Neural cell (in vitro differentiated cells): Measurements from ENCODE around the gene STOM. TPM values are rescaled to one million over a fixed set of nuclear protein-coding genes. Genes with fewer than 3 reads are reported as not detected.

Experiments used
- H2AFZ ChIP-seq: fragments of 200-600, 300-800 bp; sonication (generic), shearing (Covaris generic); 2 replicates; pipeline ENCODE4 v1.6.0; 2014; ENCODE audit warnings: low read depth, mild to moderate bottlenecking, antibody characterized with exemption, low read length, moderate library complexity
- H3F3A ChIP-seq: fragments of 200-600 bp; shearing (Covaris generic); 2 replicates; pipeline ENCODE4 v1.6.1; 2016; ENCODE audit warnings: mild to moderate bottlenecking, moderate library complexity, mixed read lengths, antibody characterized with exemption, low read length; ENCODE audit not compliant: insufficient read depth, poor library complexity, severe bottlenecking
- H3K27ac ChIP-seq: fragments of 200-600, 300-800 bp; sonication (generic), shearing (Covaris generic); 2 replicates; pipeline ENCODE4 v1.5.1; 2014; ENCODE audit warnings: mild to moderate bottlenecking, low read length, moderate library complexity
- H3K27me3 ChIP-seq: fragments of 300-800, 200-600 bp; sonication (generic), shearing (Covaris generic); 2 replicates; pipeline ENCODE4 v1.6.0; 2014; ENCODE audit warnings: mild to moderate bottlenecking, low read depth, low read length, moderate library complexity; ENCODE audit not compliant: insufficient read depth
- H3K36me3 ChIP-seq: fragments of 300-800, 200-600 bp; sonication (generic), shearing (Covaris generic); 2 replicates; pipeline ENCODE4 v1.5.1; 2014; ENCODE audit warnings: mild to moderate bottlenecking, antibody characterized with exemption, low read length, moderate library complexity; ENCODE audit not compliant: insufficient read depth
- H3K4me2 ChIP-seq: fragments of 300-800, 200-600 bp; sonication (generic), shearing (Covaris generic); 2 replicates; pipeline ENCODE4 v1.6.0; 2014; ENCODE audit warnings: mild to moderate bottlenecking, low read length
- H3K4me3 ChIP-seq: fragments of 300-800, 200-600 bp; sonication (generic), shearing (Covaris generic); 2 replicates; pipeline ENCODE4 v1.5.1; 2014; ENCODE audit warnings: mild to moderate bottlenecking, low read length, moderate library complexity
- H3K79me2 ChIP-seq: fragments of 200-600 bp; shearing (Covaris generic); replicated peaks from 2 replicates; pipeline ENCODE4 v1.6.0; 2014; ENCODE audit warnings: mild to moderate bottlenecking, low read length, moderate library complexity; ENCODE audit not compliant: insufficient read depth
- H3K9ac ChIP-seq: fragments of 300-800, 200-600 bp; sonication (generic), shearing (Covaris generic); 2 replicates; pipeline ENCODE4 v1.6.1; 2016; ENCODE audit warnings: mild to moderate bottlenecking, low read length, mixed read lengths
- H3K9me2 ChIP-seq: fragments of 200-600 bp; shearing (Covaris generic); 2 replicates; pipeline ENCODE4 v1.6.1; 2016; ENCODE audit warnings: mild to moderate bottlenecking, low read length, mixed read lengths; ENCODE audit not compliant: insufficient read depth
- H3K9me3 ChIP-seq: fragments of 200-600, 300-800 bp; sonication (generic), shearing (Covaris generic); 2 replicates; pipeline ENCODE4 v1.6.1; 2016; ENCODE audit warnings: mild to moderate bottlenecking, mixed run types, low read length, moderate library complexity, mixed read lengths
- H4K20me1 ChIP-seq: fragments of 200-600 bp; shearing (Covaris generic); 2 replicates; pipeline ENCODE4 v1.6.1; 2016; ENCODE audit warnings: mild to moderate bottlenecking, mixed run types; ENCODE audit not compliant: insufficient read depth
- CTCF ChIP-seq: fragments of 450-650 bp; IDR thresholded peaks from 2 replicates; pipeline ENCODE4 v1.5.1; 2014; ENCODE audit warnings: antibody characterized with exemption, mild to moderate bottlenecking, moderate library complexity; ENCODE audit not compliant: poor library complexity, severe bottlenecking
- EP300 ChIP-seq: fragments of 450-650 bp; conservative IDR thresholded peaks from 2 replicates; pipeline ENCODE4 v1.6.1; 2014; ENCODE audit warnings: antibody characterized with exemption, mild to moderate bottlenecking, moderate library complexity; ENCODE audit not compliant: poor library complexity, severe bottlenecking
- EZH2 ChIP-seq: fragments of 200-600, 300-800 bp; shearing (Covaris generic), sonication (generic); IDR thresholded peaks from 2 replicates; pipeline ENCODE4 v1.6.1; 2014; ENCODE audit warnings: antibody characterized with exemption, low read length, borderline replicate concordance, mild to moderate bottlenecking; ENCODE audit not compliant: insufficient read depth, poor library complexity, severe bottlenecking
- MXI1 ChIP-seq: fragments of 450-650 bp; conservative IDR thresholded peaks from 2 replicates; pipeline ENCODE4 v1.6.1; 2014; ENCODE audit warnings: antibody characterized with exemption, mild to moderate bottlenecking; ENCODE audit not compliant: poor library complexity, severe bottlenecking
- POLR2AphosphoS5 ChIP-seq: IDR thresholded peaks from 2 replicates; pipeline ENCODE4 v1.6.1; 2012
- RAD21 ChIP-seq: fragments of 450-650 bp; conservative IDR thresholded peaks from 2 replicates; pipeline ENCODE4 v1.6.1; 2014; ENCODE audit warnings: antibody characterized with exemption, mild to moderate bottlenecking, moderate library complexity
- REST ChIP-seq: IDR thresholded peaks from 2 replicates; pipeline ENCODE4 v1.6.1; 2012; ENCODE audit warnings: borderline replicate concordance
- SMC3 ChIP-seq: fragments of 450-650 bp; conservative IDR thresholded peaks from 2 replicates; pipeline ENCODE4 v1.6.1; 2014; ENCODE audit warnings: antibody characterized with exemption, mild to moderate bottlenecking, moderate library complexity; ENCODE audit not compliant: poor library complexity
- TAF1 ChIP-seq: IDR thresholded peaks from 2 replicates; pipeline ENCODE4 v1.6.1; 2012; ENCODE audit warnings: low read depth
- polyA plus RNA-seq: library from polyadenylated mRNA; depleted of rRNA; stranded (reverse); fragments of >200 nt; gene quantifications from 2 replicates; pipeline ENCODE4 v1.2.3, GENCODE V29; 2014

STOM gene
- polyA plus RNA-seq, 1 donor from 2014 or later, result 0.11 TPM

GRCh38 chr9:121393318-121393717 lies 23.3 kb upstream of the STOM start:
- no peak for TF ChIP-seq EZH2
- TF ChIP-seq POLR2AphosphoS5, result no peak
- TF ChIP-seq REST, result no peak
- no peaks in the 10 kb centered on the region for H3K9me2 ChIP-seq
- H3K79me2 ChIP-seq, result no peaks in the 10 kb centered on the region
- no peak overlapping the region for H3K9ac ChIP-seq
- H3K4me2 ChIP-seq, result no peak overlapping the region
- no peaks in the 10 kb centered on the region for H3K9me3 ChIP-seq
- H3K36me3 ChIP-seq, result no peaks in the 10 kb centered on the region
- H4K20me1 ChIP-seq, result no peaks in the 10 kb centered on the region
- H3K4me3 ChIP-seq, result no peak overlapping the region
- no peaks in the 10 kb centered on the region for H3K27me3 ChIP-seq
- H3F3A ChIP-seq, result no peaks in the 10 kb centered on the region
- H3K27ac ChIP-seq, result no peak overlapping the region
- H2AFZ ChIP-seq, result no peak overlapping the region

GRCh38 chr9:121390372-121390771 lies 20.3 kb upstream of the STOM start:
- Histone ChIP-seq H2AFZ (no peak overlapping the region), H3K4me3 (no peak overlapping the region), H3K9me3 (no peaks in the 10 kb centered on the region), H3K79me2 (no peaks in the 10 kb centered on the region), H3F3A (no peaks in the 10 kb centered on the region), H3K27ac (no peak overlapping the region), H3K9me2 (no peaks in the 10 kb centered on the region), H3K4me2 (no peak overlapping the region), H3K27me3 (no peaks in the 10 kb centered on the region), H4K20me1 (no peaks in the 10 kb centered on the region), H3K9ac (no peak overlapping the region), H3K36me3 (no peaks in the 10 kb centered on the region)
- TF ChIP-seq REST (no peak), EP300 (no peak), SMC3 (no peak), CTCF (no peak), TAF1 (no peak), RAD21 (no peak), EZH2 (no peak), MXI1 (no peak), POLR2AphosphoS5 (no peak)
